VCaP (cell line): ENCODE data around the gene CXCL10.
"Not testable (repeated sequence)": the region's sequence is repeated elsewhere in the genome, so short reads cannot be mapped to it uniquely, and the experiment has no call there.

Experiments used
- H3K27ac ChIP-seq: fragments of 450-650 bp; 2 replicates; pipeline ENCODE4 v1.5.1; 2017
- CTCF ChIP-seq: fragments of 450-650 bp; conservative IDR thresholded peaks from 2 replicates; pipeline ENCODE4 v1.5.1; 2017; ENCODE audit warnings: mild to moderate bottlenecking, moderate library complexity

The CXCL10 gene

GRCh38 chr4:76059750-76060149 lies 36.5 kb upstream of the CXCL10 start:
- H3K27ac ChIP-seq = peak overlapping the region; percentile 77
- TF ChIP-seq CTCF = no peak

DNA sequence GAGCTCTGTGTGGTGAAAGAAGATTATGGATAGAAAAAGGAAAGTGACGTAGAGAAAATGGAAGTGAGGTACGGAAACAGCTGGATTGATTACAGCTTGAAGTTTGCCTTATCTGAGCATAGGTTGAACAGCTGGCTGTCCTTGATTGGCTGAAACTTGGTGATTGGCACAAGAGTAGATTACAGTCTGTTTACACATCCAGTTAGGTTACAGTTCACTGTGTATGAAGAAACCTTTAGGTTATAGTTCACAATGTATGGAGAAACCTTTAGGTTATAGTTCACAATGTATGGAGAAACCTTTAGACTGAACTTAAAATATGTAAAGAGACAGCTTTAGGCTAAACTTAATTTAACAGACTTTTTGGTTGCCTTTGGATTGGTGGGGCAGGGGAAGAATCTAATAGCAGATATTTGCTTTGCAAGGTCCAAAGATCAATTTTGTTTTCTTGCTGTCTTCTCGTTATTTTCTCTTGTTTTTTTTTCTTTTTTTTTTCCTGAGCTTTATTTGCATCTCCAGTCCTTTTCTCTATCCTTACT lies 35.7 kb upstream of the CXCL10 start:
- H3K27ac ChIP-seq = peak overlapping the region; percentile 77
- no peak for TF ChIP-seq CTCF

GRCh38 chr4:76058302-76058701 lies 35.0 kb upstream of the CXCL10 start:
- TF ChIP-seq CTCF = no peak
- H3K27ac ChIP-seq = peak overlapping the region; percentile 77

DNA sequence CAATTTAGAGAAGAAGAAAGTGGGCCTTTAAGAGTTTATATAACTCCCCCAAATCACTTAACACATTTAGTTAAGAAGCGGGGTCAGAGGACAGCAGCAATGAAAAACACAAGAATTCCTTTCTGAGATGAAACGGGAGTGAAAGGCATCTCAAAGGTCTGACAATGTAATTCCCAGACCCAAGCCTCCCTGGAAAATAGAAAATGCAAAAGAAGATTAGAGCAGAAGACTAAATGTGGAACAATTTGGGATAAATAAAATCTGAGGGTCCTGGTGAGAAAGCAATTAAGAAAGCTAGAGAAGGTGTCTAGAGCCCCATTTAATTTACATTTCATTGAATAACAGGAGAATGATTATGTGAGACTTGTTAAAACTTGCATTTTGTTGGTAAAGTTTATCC lies 32.1 kb upstream of the CXCL10 start:
- no peak for TF ChIP-seq CTCF
- H3K27ac ChIP-seq = peak overlapping the region; percentile 89

DNA sequence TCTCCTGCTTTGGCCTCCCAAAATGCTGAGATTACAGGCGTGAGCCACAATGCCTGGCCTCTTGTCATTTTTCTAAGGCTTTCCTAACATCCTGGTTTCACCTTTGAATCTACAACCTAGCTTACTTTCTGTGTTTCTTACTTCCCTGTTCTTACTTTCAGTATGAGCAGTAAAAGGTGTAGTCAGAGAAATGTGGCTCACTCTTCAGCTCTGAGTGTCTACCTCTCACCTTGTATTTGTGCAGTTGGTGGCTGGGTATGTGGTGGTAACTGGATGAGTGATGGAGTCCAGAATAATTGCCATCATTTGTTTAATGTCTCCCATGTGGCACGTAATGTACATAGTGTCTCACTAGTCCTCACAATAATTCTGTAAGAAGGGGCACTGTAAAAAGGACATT lies 31.7 kb upstream of the CXCL10 start:
- H3K27ac ChIP-seq = peak overlapping the region; percentile 89
- no peak for TF ChIP-seq CTCF

DNA sequence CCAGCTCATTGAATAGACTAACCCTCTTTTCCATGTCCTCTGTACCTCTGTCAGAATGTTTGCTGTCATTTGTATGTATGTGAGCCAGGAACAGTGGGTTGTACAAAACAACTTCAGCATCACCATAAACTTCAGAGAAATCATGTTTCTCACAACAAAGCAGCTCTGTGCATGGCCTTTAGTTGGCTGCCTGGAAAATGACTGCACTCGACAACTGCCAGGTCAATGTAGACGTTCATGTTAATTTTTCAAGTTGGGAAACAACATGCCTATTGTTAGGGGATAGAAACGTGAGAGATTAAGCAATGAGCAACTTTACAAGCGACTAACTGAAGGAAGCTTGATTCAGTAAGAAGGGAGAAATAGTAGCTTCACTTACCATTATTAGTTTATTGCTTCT lies 30.4 kb upstream of the CXCL10 start:
- H3K27ac ChIP-seq = peak overlapping the region; percentile 89
- TF ChIP-seq CTCF = no peak

DNA sequence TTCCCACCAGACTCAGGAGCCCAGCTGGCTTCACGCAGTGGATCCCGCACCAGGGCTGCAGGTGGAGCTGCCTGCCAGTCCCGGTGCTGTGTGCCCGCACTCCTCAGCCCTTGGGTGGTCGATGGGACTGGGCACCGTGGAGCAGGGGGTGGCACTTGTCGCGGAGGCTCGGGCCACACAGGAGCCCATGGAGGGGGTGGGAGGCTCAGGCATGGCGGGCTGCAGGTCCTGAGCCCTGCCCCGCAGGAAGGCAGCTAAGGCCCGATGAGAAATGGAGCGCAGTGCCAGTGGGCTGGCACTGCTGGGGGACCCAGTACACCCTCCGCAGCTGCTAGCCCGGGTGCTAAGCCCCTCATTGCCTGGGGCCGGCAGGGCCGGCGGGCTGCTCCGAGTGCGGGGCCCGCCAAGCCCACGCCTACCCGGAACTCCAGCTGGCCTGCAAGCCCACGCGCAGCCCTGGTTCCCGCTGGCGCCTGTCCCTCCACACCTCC lies 27.3 kb upstream of the CXCL10 start:
- peak overlapping the region; percentile 89; the same call in 1 of the 2 replicates for H3K27ac ChIP-seq

- H3K27ac ChIP-seq = not testable (repeated sequence)
Measured at GRCh38 chr4:76049860-76050416, 26.6 kb upstream of the CXCL10 start.

DNA sequence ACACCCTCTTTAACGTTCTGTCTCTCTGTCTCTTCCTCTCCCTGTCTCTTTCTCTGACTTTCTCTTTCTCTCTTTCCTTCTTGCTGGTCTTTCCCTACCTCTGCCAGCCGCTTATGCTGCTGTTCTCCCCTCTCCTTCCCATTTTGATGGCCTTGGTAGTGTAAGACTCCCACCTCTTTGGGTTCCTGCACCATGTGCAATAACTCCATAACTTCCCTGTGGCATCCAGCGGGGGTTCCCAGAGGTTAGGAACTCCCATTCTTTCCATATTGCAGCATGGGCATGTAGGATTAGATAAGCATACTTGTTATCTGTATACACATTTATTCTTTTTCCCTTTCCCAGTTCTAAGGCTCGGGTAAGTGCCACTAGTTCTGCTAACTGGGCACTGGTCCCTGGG lies 21.4 kb upstream of the CXCL10 start:
- H3K27ac ChIP-seq = not testable (repeated sequence)

DNA sequence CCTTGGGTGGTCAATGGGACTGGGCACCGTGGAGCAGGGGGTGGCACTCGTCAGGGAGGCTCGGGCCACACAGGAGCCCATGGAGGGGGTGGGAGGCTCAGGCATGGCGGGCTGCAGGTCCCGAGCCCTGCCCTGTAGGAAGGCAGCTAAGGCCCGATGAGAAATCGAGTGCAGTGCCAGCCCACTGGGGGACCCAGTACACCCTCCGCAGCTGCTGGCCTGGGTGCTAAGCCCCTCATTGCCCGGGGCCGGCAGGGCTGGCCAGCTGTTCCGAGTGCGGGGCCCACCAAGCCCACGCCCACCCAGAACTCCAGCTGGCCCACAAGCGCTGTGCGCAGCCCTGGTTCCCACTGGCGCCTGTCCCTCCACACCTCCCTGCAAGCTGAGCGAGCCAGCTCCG lies 20.0 kb upstream of the CXCL10 start:
- H3K27ac ChIP-seq = not testable (repeated sequence)

DNA sequence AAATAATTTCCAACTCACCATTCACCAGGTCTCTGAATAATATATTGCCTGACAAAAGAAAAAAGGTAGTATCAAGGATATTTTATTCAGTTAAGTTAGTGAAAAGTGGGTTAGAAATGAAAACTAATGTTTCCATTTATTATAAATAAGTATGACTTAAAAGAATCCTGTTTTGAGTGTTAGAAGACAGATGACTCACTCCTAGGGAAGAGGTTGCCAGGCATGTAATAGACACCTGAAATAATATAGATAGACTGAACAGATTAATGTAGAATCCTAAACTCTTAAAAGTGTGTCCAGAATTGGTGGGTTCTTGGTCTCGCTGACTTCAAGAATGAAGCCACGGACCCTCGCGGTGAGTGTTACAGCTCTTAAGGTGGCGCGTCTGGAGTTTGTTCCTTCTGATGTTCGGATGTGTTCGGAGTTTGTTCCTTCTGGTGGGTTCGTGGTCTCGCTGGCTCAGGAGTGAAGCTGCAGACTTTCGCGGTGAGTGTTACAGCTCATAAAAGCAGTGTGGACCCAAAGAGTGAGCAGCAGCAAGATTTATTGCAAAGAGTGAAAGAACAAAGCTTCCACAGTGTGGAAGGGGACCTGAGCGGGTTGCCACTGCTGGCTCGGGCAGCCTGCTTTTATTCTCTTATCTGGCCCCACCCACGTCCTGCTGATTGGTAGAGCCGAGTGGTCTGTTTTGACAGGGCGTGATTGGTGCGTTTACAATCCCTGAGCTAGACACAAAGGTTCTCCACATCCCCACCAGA lies 19.1 kb upstream of the CXCL10 start:
- not testable (repeated sequence) for H3K27ac ChIP-seq
